Stimulated activated CD8-positive, alpha-beta memory T cell treated with anti-CD3 and anti-CD28 coated beads, Interleukin-15, amount 100 ng/mL, for 4 hours (primary cell): Measurements from ENCODE around the gene DCHS1.
A peak's percentile ranks its signal among the peaks of the same experiment; 100 is the strongest.

ENCODE experiments used
- DNase-seq, 2 donors: peaks; one replicate each; pipeline ENCODE4 v3.0.0-alpha.2; 2020; ENCODE audit warnings: low read depth in 2 of 2

Gene DCHS1

DNA sequence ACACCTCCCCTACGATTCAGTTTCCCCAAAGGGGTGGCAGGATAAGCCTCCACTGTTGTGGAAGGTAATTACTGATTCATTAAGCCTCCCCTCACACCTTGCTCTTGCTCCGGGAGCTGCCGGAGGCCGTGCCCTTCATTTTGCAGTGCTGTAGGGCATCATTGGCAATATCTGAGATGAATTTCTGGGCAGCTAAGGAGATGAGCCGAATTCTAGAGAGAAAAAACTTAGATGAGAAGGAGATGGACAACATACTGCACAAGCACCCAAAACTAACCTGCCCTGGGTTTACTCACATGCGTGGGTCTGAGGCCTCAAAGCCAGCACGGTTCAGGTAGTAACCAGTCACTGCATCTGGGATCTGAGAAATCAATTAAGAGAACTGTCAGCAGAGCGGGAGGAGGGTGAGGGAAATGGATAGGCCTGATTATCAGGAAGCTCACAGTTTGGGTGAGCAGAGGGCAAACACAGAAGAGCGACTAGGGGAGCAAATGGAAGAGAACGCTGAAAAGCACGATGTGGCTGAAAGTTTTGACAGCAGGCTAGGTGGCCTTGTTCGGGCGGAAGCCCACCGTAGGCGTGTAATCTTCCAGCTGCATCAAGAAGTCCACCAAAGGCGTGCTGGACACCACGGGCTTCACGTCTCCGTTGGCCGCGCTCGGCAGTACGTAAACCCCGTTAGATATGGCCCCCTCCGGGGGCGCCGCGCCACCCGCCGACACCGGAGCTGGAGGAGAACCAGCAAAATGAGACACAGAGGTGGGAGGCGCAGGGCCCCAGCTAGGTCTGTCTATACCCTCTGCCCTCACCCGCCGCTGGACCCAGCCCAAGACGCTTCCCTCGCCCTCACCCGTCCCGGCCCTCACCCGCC, 44.3 kb downstream of the DCHS1 start:
- no peak for DNase-seq

DNA sequence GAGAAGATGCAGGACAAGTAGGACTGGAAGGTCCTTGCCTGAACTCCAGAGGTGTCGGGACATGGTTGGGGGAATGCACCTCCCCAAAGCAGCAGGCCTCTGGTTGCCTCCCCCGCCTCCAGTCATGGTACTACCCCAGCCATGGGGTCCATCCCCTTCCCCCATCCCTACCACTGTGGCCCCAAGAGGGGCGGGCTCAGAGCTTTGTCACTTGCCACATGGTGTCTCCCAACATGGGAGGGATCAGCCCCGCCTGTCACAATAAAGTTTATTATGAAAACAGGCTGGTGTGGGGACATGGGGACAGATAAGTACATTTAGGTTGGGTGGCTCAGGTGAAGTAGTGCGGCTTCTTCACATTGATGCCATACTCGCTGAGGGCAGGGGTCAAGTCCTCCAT, 45.0 kb downstream of the DCHS1 start:
- DNase-seq = no peak

DNA sequence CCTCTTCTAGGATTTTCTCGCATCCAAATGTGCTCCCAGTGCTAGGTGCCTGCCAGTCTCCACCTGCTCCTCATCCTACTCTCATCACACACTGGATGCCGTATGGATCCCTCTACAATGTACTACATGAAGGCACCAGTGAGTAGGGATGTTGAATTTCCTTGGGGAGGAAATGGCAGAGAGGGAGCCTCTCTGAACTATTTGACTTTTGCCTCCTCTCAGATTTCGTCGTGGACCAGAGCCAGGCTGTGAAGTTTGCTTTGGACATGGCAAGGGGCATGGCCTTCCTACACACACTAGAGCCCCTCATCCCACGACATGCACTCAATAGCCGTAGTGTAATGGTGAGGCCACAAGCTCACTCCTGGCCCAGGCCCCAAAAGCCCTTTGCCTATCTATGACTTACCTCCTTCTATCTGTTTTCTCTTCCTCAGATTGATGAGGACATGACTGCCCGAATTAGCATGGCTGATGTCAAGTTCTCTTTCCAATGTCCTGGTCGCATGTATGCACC, 46.0 kb downstream of the DCHS1 start:
- no peak for DNase-seq

DNA sequence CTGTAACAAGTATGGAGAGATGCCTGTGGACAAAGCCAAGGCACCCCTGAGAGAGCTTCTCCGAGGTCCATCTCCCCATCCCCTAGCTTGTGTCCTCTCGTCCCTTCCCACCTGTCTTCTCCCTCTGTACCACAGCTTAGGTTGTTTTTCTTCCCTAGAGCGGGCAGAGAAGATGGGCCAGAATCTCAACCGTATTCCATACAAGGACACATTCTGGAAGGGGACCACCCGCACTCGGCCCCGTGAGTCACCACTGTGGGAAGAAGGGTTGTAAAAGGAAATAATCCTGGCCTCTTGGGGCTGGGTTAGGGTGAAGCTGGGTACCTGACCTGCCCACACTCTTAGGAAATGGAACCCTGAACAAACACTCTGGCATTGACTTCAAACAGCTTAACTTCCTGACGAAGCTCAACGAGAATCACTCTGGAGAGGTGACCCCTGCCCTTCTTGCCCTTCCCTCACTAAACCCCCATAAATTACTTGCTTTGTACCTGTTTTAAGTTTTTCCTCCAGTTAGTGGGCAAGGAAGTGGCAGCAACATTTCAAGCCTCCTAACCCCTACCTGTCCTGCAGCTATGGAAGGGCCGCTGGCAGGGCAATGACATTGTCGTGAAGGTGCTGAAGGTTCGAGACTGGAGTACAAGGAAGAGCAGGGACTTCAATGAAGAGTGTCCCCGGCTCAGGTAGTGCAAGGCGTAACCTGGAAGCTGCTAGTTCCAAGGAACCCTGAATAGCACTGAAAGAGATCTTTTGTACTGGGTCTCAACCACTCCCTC, 46.7 kb downstream of the DCHS1 start:
- no peak for DNase-seq

DNA sequence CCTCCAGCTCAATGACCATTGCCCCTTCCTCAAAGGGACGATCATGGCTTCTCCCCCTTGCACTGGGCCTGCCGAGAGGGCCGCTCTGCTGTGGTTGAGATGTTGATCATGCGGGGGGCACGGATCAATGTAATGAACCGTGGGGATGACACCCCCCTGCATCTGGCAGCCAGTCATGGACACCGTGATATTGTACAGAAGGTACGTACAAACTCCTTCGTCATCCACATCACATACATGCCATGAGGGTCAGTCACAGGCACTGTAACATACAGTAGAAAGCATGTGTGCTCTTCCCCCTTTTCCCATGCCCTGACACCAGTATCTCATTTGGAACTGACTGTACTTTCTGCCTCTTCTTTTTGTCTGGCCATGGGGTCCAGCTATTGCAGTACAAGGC, 47.6 kb downstream of the DCHS1 start:
- no peak for DNase-seq

DNA sequence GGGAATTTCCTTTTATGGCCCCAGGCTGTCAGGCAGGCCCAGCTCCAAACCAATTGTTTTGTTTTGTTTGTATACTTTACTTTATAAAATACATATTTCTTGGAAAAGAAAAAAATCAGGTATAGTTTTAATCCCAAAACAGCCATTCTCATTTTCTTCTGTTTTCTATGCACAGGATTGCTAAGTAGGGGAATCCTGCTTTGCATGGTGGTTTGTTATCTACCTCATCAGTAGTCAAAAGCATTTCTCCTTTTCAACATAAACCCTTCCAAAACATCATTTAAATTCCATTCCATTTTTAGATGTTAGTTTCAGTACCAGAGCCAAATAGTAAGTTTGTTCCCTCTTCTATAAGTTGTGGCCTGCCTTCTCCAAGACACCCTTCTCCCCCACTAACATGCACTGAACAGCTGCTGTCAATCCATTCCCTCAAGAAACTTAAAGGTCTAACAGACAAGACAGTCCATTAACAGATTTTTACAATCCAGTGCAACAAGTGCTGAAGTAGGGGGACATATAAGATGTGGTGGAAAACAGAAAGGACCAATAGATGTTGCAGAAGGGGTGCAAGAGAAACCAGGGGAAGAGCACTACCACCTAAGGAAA, 48.3 kb downstream of the DCHS1 start:
- DNase-seq = no peak

DNA sequence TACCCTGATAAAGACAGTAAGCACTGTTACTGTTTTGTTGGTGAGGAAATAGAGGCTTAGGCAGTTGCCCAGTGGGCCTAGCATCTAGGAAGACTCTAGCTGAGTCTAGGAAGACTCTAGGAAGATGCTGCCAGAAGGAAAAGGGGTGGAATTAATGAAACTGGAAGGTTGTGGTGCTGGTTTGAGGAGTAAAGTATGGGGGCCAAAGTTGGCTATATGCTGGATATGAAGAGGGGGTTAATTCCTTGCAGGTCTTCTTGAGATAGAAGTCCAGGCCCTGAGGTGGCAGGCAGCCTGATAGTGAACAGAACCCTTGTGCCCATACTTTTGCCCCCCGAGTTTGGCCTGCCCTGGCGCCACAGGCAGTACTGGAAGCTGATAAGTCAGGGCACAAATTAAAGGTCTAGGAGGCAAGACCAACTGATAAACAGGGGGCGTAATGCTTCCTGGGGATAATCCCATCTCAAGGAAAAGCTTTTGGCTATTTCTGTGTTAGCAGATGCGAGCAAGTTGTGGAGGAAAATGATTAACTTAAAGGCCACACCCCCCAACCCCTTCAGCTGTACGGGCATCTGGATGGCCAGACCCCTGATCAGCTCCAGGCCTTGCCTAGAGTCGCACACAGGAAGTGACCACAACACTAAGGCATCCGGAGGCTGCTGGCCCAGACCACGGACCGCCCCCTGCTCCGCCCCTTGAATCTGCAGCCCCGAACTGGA, 49.0 kb downstream of the DCHS1 start:
- DNase-seq = no peak

DNA sequence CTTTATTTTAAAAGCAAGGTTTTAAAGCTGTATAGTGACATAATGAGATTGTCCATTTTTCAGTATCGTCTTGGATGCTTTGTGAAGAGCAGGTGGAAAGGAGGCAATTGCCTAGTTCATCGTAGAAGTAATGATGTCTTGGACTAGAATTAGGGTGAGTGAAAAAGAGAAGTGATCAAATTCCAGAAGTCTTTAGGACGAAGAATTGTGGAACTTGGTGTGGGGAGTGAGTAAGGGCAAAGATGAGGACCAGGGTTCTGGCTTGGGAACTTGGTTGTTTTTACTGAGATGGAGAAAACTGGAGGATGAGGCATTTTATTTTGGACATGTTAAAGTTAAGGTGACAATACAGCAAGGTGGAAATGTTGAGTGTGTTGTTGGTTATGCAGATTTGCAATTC, 50.8 kb downstream of the DCHS1 start:
- no peak for DNase-seq

DNA sequence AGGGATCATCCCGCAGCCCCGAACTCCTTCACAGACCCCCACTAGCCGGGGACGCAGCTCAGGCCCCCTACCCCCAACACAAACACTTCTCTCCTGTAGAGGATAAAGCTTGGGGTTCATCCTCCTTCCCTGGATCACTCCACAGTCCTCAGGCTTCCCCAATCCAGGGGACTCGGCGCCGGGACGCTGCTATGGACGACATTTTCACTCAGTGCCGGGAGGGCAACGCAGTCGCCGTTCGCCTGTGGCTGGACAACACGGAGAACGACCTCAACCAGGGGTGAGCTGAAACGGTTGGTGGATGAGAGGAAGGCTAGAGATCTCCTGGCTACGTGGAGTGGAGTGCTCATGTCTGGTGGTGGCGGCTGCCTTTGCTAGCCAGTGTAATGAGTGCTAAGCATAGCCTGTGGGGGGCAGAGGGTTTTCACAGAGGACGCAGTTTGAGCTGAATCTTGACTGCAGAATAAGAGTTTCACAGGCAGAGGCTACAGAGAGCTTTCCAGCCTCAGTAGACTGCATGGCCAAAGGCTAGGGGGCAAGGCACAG, 51.5 kb downstream of the DCHS1 start:
- no peak for DNase-seq

DNA sequence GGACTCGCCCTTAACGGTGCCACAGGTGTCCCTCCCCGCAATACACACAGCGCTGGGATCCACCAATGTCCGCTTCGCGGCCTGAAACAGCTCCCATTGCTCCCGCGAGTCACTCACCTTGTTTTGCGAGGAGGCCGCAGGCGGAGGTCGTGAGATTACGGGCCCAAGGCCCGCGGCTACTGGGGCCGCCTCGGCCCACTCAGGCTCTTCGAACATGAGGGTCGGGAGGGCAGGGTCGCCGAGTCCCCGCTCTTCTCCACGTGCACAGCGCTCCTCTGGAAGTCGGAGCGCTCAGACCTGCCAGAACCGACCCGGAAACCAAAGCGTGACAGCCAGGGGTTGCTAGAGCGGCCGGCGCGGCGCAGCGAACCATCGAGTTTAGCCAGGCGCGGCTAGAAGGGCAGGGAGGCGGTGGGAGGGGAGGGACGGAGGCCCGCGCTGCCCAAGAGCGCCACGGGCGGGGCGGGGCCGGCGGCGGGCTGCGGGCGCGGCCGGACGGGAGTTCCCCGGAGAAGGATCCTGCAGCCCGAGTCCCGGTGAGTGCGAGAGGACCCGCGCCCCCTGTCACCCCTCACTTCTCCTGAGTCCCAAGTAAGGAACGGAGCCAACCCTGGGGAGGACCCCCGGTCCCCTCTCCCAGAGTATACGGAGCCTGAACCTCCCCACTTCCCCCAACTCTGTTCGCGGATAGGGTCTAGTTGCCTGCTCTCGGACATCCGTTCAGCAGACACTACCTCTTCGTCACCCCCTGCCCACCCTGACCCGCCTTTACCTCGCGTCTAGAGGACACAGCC, 52.1 kb downstream of the DCHS1 start, which contains the start of the genes ILK and RRP8:
ILK (plus strand) TSS at position 488 of the 794 bp plus-strand sequence. CDS start 498 bp downstream, outside the sequence.
RRP8 (minus strand) TSS at position 330 of the 794 bp plus-strand sequence; CDS start at position 216, 114 bp downstream.
- peak; percentile 72 to 74 for DNase-seq

DNA sequence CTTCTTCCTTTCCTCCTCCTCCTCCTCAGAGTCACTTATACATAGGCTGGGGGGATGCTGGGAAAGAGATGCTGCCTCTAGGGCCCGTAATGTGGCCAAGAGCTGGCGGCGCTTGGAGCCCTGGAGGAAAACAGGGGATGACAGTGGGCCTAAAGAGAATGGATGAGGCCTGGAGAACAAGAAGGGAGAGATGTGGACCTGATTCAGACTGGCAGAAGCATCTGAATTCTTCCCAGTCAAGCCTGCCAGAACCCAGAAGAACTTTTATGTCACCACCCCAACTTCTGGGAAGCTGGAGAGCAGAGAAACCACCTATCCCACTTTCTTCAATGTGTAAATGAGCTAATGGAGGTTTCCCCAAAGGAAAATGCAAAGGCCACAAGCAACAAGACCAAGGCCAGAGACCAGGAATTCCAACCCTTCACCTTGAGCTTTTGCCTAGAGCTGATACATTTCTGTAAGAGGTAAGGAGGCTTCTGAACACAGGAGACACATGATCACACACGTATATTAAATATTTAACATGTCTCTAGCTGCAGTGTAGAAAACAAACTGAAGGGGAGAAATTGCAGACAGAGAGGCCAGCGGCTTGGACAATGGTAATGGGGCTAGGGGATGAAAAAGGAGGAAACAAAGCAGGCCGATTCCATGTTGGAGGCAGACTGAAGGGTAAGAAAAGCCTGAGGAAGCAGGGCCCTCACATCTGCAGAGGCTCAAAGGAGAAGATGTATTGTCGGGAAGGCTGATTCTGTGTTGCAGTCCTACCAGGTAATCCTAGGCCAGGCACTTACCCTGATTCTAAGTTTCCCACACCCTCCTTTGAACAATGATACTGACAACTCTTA, 53.3 kb downstream of the DCHS1 start:
- DNase-seq = no peak

DNA sequence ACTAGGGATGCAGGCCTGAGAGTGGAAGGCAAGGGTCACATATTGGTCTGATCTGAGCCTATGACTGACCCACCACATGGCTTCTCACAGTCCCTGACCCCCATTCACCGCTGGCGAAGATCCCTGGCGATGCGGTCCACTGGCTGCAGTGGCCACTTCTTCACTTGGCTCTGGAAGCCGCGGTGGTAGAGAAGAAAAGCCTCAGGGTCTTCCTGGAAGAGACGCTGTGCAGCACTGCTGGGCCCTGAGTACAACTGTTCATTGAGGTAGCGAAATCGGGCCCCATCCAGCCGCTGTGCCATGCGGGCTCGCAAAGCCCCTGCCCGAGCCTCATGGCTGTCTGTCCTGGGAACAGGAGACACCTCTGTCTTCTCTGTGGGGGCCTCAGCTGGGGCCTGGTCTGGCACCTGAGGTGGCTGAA, 54.6 kb downstream of the DCHS1 start:
- no peak for DNase-seq

DNA sequence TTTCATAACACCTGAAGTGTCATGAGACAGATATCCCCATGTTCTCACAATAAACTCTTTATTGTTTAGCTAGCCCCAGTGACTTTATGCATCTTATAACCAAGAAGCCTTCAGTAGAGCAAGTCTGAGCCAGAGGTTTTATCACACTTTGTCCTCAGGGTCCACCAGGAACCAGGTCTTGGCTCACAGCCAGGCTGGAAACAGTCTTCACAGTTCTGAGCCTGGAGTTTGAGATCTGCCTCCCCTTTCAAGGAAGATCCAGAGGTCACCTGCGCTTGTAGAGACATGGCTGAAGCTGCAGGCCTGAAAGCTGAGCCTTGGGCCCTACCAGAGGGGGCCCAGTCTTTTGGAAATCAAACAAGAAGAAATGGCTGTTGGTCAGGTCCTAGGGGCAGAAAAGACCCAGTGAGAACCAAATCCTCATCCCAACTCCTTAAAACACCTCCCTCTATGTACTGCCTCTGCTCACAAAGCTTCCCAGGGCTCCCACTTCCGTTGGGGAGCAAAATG, 55.7 kb downstream of the DCHS1 start:
- DNase-seq = no peak

DNA sequence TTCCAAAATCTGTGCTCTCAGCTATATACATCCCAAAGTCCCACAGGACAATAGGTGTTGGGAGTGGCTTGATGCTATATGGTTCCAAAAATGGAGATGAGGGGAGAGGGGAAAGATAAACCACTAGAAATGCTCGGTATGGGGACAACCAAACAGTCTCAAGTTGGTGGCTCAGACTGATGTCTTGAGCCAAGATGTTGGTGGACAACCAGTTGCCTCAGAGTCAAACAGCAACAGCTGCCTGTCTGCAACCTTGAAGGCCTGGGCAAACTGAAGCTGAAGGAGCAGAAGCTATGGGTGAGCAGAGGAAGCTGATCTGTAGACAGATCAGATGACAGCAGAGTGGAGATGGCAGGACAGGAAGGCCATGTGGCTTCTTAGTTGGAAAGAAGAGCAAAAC, 56.2 kb downstream of the DCHS1 start:
- DNase-seq = no peak

DNA sequence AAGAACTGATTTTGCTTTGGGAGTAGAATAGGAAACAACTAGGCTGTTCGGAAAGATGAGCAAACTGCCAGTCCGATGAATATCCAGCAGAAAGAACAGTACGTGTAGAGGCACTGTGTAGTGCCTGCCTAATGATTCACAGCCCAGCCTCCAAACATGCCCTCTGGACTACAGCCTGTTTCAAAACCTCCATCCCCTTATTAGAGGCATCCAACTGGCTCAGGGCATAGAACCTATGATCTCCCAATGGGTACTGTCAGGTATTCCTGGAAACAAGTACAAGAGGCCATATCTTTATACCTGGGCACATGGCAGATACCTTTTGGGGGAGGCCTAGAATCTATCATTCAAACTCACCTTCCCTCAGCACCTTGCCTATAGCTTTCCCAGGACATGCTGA, 57.1 kb downstream of the DCHS1 start:
- DNase-seq = no peak

DNA sequence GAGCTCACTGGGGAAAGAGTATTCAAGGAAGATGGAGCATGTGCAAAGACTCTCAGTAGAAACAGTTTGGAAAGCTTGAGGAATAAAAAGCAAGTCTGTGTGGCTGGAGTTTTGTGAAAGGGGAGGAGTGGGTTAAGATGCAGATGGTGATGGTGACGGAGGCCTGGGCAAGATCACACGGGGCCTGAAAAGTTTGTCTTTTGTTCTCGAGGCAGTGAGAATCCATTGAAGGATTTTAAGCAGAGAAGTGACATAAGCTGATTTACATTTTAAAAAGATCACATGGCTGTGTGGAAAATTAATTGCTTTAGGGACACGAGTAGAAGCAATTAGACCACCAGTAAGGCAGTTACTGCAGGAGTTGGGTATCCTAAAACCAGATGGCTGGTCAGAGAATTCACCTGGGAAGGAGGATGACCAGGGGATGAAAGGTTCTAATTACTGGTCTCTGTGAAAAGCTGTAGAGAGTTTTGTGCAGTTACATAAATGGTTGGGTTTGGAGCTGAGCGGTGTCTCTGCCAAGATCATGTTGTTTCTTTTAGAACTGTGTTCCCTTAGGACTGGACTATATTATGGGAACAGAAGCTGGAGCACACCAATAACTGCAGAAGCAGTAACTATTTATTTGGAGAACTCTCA, 59.3 kb downstream of the DCHS1 start:
- DNase-seq = no peak

DNA sequence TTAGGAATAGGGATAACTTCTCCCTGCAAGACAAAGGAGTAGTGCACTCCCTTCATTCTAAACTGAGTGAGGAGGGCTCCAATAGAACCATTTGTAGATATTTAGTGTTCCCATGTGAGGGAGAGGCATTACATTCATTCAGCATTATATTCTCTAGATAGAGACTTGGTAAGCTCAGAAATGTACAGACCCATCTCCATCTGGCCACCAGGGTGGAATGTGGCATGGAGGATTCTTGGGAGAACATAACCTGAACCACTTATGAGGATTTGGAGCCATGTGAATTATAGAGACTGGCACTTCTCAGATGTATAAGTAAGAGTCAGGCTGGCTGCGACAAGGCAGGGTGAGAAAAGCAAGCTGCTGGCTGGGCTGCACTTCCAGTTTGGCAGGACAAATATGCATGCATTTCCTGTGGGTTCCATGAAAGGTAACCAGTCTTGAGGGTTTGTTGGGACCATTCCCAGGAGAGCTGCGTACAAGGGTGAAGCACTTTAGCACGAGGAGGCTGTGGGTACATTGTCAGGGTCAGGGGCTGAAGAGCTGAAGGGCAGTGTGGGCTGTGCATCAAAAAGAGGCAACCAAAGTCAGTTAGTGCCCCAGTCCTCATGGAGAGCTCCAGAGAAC, 61.4 kb downstream of the DCHS1 start:
- no peak for DNase-seq

DNA sequence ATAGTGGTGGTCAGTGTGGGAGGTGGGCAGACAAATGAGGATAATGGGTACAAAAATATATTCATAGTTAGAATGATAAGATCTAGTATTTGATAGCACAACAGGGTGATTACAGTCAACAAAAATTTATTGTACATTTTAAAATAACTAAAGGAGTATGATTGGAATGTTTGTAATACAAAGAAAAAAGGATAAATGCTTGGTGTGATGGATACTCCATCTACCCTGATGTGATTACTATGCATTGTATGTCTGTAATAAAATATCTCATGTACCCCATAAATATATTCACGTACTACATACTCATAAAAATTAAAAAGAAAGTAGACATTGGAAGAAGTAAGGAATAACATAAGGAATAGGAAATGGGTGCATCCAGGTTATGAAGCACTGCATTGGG, 67.6 kb downstream of the DCHS1 start:
- DNase-seq = no peak
